KMS-11 (cell line): ENCODE measurements around the gene BDH1.

Source experiments
- H2AFZ ChIP-seq: fragments of 200-600 bp; sonication (generic); 2 replicates; pipeline ENCODE4 v1.6.1; 2016; ENCODE audit warnings: antibody characterized with exemption, mixed run types, low read depth
- H3K27ac ChIP-seq: fragments of 200-600 bp; sonication (generic); 2 replicates; pipeline ENCODE4 v1.6.1; 2016; ENCODE audit warnings: mild to moderate bottlenecking, mixed run types
- H3K27me3 ChIP-seq: fragments of 200-600 bp; sonication (generic); 2 replicates; pipeline ENCODE4 v1.6.1; 2017; ENCODE audit warnings: mild to moderate bottlenecking, low read depth, mixed run types, moderate library complexity; ENCODE audit not compliant: insufficient read depth
- H3K36me3 ChIP-seq: fragments of 200-600 bp; sonication (generic); 2 replicates; pipeline ENCODE4 v1.6.1; 2017; ENCODE audit warnings: mild to moderate bottlenecking, mixed run types; ENCODE audit not compliant: insufficient read depth
- H3K4me1 ChIP-seq: fragments of 200-600 bp; sonication (generic); 2 replicates; pipeline ENCODE4 v1.6.1; 2016; ENCODE audit warnings: mild to moderate bottlenecking, low read depth, mixed run types; ENCODE audit not compliant: poor library complexity, severe bottlenecking
- H3K4me2 ChIP-seq: fragments of 200-600 bp; sonication (generic); 2 replicates; pipeline ENCODE4 v1.7.0; 2016; ENCODE audit warnings: mild to moderate bottlenecking, mixed run types
- H3K4me3 ChIP-seq: fragments of 200-600 bp; sonication (generic); IDR thresholded peaks from 2 replicates; pipeline ENCODE4 v1.6.1; 2017; ENCODE audit warnings: low read depth, low read length, mixed read lengths; ENCODE audit not compliant: insufficient read depth
- H3K79me2 ChIP-seq: fragments of 200-600 bp; sonication (generic); 2 replicates; pipeline ENCODE4 v1.6.1; 2016; ENCODE audit warnings: low read depth, mixed run types; ENCODE audit not compliant: insufficient read depth
- H3K9ac ChIP-seq: fragments of 200-600 bp; sonication (generic); 2 replicates; pipeline ENCODE4 v1.6.1; 2016; ENCODE audit warnings: mild to moderate bottlenecking, mixed run types
- H4K20me1 ChIP-seq: fragments of 200-600 bp; sonication (generic); 2 replicates; pipeline ENCODE4 v1.6.1; 2016; ENCODE audit warnings: mild to moderate bottlenecking, mixed run types; ENCODE audit not compliant: insufficient read depth
- TF ChIP-seq, protein P1 (sequence below): fragments of 200-600 bp; sonication (generic); conservative IDR thresholded peaks from 2 replicates; pipeline ENCODE4 v1.6.1; 2017; ENCODE audit warnings: low read depth, mild to moderate bottlenecking, antibody characterized with exemption, low read length, moderate library complexity, mixed read lengths

The BDH1 gene

DNA sequence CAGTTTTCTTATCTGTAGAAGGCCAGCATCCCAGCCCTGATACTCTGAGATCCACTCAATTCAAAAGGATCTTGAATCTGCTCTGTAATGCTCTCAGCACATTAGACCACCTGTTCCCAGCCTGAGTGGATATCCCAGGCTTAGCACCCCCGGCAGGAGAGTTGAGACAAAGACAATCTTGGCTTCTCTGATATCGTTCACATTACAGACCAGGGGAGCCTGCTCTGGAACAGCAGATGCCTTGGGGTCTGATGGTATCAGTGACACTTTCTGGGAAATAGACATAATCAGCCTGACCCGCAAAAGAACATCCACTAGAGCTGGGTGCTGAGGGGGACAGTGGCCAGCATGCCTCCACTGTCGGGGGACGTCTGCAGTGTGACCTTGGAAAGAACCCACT, 70.6 kb downstream of the BDH1 start:
- Histone ChIP-seq H3K4me1 (no peaks in the 10 kb centered on the region), H4K20me1 (no peaks in the 10 kb centered on the region), H3K79me2 (no peaks in the 10 kb centered on the region), H2AFZ (no peak overlapping the region), H3K27ac (no peak overlapping the region), H3K9ac (no peak overlapping the region), H3K27me3 (no peaks in the 10 kb centered on the region), H3K36me3 (no peaks in the 10 kb centered on the region), H3K4me3 (no peak overlapping the region), H3K4me2 (no peak overlapping the region)
- TF ChIP-seq, protein P1, sequence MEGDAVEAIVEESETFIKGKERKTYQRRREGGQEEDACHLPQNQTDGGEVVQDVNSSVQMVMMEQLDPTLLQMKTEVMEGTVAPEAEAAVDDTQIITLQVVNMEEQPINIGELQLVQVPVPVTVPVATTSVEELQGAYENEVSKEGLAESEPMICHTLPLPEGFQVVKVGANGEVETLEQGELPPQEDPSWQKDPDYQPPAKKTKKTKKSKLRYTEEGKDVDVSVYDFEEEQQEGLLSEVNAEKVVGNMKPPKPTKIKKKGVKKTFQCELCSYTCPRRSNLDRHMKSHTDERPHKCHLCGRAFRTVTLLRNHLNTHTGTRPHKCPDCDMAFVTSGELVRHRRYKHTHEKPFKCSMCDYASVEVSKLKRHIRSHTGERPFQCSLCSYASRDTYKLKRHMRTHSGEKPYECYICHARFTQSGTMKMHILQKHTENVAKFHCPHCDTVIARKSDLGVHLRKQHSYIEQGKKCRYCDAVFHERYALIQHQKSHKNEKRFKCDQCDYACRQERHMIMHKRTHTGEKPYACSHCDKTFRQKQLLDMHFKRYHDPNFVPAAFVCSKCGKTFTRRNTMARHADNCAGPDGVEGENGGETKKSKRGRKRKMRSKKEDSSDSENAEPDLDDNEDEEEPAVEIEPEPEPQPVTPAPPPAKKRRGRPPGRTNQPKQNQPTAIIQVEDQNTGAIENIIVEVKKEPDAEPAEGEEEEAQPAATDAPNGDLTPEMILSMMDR: no peak

DNA sequence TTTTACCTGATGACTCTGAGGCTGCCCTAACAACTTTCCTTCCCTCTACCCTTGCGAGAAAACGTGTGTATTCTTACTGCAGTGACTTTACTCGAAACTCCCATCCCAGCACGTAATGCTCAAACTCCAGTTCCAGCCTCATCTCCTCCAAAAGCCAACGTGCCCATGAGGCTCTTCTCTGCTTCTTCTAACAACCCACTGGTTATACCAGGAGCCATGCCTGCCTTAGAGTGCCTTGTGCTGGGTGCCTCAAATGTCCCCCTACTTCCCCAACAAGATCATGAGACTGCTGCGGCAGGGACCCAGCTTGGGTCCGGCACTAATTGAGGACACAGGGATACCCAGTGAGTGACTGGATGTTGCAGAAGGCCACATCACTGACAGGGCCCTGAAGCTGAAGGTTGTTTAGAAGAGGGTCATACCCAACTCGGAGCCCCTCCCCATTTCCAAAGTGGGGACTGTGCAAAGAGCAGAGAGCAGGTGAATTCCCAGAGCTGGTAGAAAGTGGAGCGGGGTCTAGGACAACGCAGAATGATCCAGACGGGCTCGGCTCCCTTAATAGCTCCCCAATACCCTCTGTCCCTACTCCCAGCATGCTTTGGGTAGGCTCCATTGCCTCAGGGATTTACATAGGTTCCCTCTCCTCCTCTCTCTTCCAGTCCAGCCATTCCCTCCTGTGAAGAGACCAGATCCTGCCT, 71.4 kb downstream of the BDH1 start:
- no peak overlapping the region for H3K27ac ChIP-seq
- H3K4me2 ChIP-seq: no peak overlapping the region
- no peak overlapping the region for H2AFZ ChIP-seq
- H3K27me3 ChIP-seq: no peaks in the 10 kb centered on the region
- H3K36me3 ChIP-seq: no peaks in the 10 kb centered on the region
- TF ChIP-seq, protein P1: no peak
- no peak overlapping the region for H3K9ac ChIP-seq
- H4K20me1 ChIP-seq: no peaks in the 10 kb centered on the region
- no peaks in the 10 kb centered on the region for H3K79me2 ChIP-seq
- no peak overlapping the region for H3K4me3 ChIP-seq
- H3K4me1 ChIP-seq: no peaks in the 10 kb centered on the region

DNA sequence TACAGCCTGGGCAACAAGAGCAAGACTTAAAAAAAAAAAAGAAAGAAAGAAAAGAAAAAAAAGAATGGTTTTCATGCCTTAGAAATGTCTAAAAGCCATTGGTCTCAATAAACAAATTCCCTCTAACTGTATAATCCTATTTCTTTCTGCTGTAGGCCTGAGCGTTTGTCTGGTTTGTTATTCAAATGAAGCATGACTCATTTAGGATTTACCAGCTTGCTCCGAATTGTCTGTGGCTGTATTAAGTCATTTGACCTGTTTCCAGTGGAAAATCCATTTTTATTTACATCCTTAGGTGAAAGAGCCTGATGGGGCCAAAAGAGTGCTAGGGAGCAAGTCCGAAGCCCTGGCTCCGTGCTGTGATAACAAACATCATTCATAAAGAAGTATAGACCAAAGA, 73.8 kb downstream of the BDH1 start:
- Histone ChIP-seq H2AFZ (no peak overlapping the region), H3K9ac (no peak overlapping the region), H3K36me3 (no peaks in the 10 kb centered on the region), H3K79me2 (no peaks in the 10 kb centered on the region), H3K4me1 (no peaks in the 10 kb centered on the region), H4K20me1 (no peaks in the 10 kb centered on the region), H3K27me3 (no peaks in the 10 kb centered on the region), H3K27ac (no peak overlapping the region), H3K4me2 (no peak overlapping the region), H3K4me3 (no peak overlapping the region)
- TF ChIP-seq, protein P1: no peak

DNA sequence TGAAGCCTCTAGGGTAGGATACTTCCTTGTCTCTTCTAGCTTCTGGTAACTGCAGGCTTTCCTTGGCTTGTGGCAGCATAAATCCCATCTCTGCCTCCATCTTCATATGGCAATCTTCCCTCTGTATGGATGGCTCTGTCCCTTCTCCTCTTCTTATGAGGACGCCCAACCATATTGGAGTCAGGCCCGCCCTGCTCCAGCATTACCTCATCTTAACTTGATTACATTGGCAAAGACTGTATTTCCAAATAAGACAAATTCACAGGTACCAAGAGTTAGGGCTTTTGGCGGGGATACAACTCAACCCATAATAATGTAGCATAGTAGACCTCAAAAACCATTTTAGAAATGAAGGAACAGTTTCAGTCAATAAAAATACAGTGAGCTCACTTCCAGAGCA, 75.4 kb downstream of the BDH1 start:
- Histone ChIP-seq H3K27ac (no peak overlapping the region), H3K4me3 (no peak overlapping the region), H3K9ac (no peak overlapping the region), H3K4me2 (no peak overlapping the region), H3K36me3 (no peaks in the 10 kb centered on the region), H4K20me1 (no peaks in the 10 kb centered on the region), H3K79me2 (no peaks in the 10 kb centered on the region), H3K4me1 (no peaks in the 10 kb centered on the region), H2AFZ (no peak overlapping the region), H3K27me3 (no peaks in the 10 kb centered on the region)
- TF ChIP-seq, protein P1: no peak
